Activated B cell treated with CpG ODN at 0.5 μM for 24 hours (primary cell): ENCODE measurements around the gene KIF5C. TPM values are rescaled to one million over a fixed set of nuclear protein-coding genes. Genes with fewer than 3 reads are reported as not detected.

Source experiments
- ATAC-seq: fragments of 200-7000 bp; cut with Tn5 transposase; one replicate; pipeline ENCODE4 v1.10.0; 2021; ENCODE audit warnings: low read depth, mild to moderate bottlenecking, moderate library complexity
- CTCF ChIA-PET: fragments of 350-600 bp; sonication (Branson Sonifier 250); formaldehyde crosslinking; loops from one replicate; lab custom pipeline; 2021; ENCODE audit warnings: antibody characterized with exemption; lab: Charles Lee
- POLR2A ChIA-PET: fragments of 350-600 bp; sonication (Branson Sonifier 250); formaldehyde crosslinking; loops from one replicate; lab custom pipeline; 2021; ENCODE audit warnings: antibody characterized with exemption; lab: Charles Lee
- DNase-seq: peaks from one replicate; pipeline ENCODE4 v3.0.0; 2022
- H3K27ac Mint-ChIP-seq: one replicate; pipeline ENCODE4 v1.8.0; 2020; ENCODE audit warnings: mixed read lengths
- H3K27me3 Mint-ChIP-seq: one replicate; pipeline ENCODE4 v1.8.0; 2021; ENCODE audit warnings: mixed read lengths
- H3K36me3 Mint-ChIP-seq: one replicate; pipeline ENCODE4 v1.8.0; 2021; ENCODE audit warnings: low read depth, mixed read lengths
- H3K4me1 Mint-ChIP-seq: one replicate; pipeline ENCODE4 v1.8.0; 2021; ENCODE audit warnings: mixed read lengths
- H3K4me3 Mint-ChIP-seq: one replicate; pipeline ENCODE4 v1.8.0; 2020; ENCODE audit warnings: mild to moderate bottlenecking, mixed read lengths
- H3K9me3 Mint-ChIP-seq: one replicate; pipeline ENCODE4 v1.8.0; 2020; ENCODE audit warnings: mixed read lengths
- CTCF ChIP-seq: fragments of 200-600 bp; IDR thresholded peaks from one replicate; pipeline ENCODE4 v1.8.0; 2022; ENCODE audit warnings: antibody characterized with exemption, mild to moderate bottlenecking
- intact Hi-C: fragments of 100-400 bp; cut with micrococcal nuclease; formaldehyde crosslinking; loops from one replicate; pipeline ENCODE4 v1.15.1; 2024
- total RNA-seq: library from RNA; stranded (reverse); gene quantifications from 2 replicates; pipeline ENCODE4 v1.2.3, GENCODE V29; 2022

The KIF5C gene
- total RNA-seq, 1 donor from 2014 or later, result 2.6 TPM

GRCh38 chr2:148993351-148993750, 118.3 kb downstream of the KIF5C start:
- Mint-ChIP-seq H3K9me3 (no peaks in the 10 kb centered on the region), H3K4me1 (peaks cover 3% of the 10 kb centered on the region), H3K27me3 (no peaks in the 10 kb centered on the region), H3K27ac (no peak overlapping the region), H3K36me3 (no peaks in the 10 kb centered on the region), H3K4me3 (no peak overlapping the region)
- intact Hi-C loops, result loop anchor here (10.0 kb wide), 1 partner anchor 209 kb away; no protein-coding TSS in a partner anchor
- POLR2A ChIA-PET, result no interaction called here
- TF ChIP-seq CTCF, result no peak
- ATAC-seq (no peak), DNase-seq (no peak)
- CTCF ChIA-PET, result interaction anchor here (0.9 kb wide), 1 partner anchor 24 kb away, joined by 4 read pairs; no protein-coding TSS in a partner anchor

GRCh38 chr2:148994341-148994740, 119.3 kb downstream of the KIF5C start:
- no peak for TF ChIP-seq CTCF
- no peak overlapping the region for H3K4me3 Mint-ChIP-seq
- intact Hi-C loops, result loop anchor here (10.0 kb wide), 1 partner anchor 210 kb away; no protein-coding TSS in a partner anchor

GRCh38 chr2:148996805-148997204, 121.8 kb downstream of the KIF5C start:
- no peaks in the 10 kb centered on the region for H3K27me3 Mint-ChIP-seq

More at GRCh38 chr2:148994341-148994740, 119.3 kb downstream of the KIF5C start:
- DNase-seq, result no peak
- POLR2A ChIA-PET, result no interaction called here
- no peak for ATAC-seq
- H3K4me1 Mint-ChIP-seq, result peaks cover 3% of the 10 kb centered on the region
- no peaks in the 10 kb centered on the region for H3K36me3 Mint-ChIP-seq
- CTCF ChIA-PET, result no interaction called here
- no peaks in the 10 kb centered on the region for H3K9me3 Mint-ChIP-seq
- H3K27me3 Mint-ChIP-seq, result no peaks in the 10 kb centered on the region
- H3K27ac Mint-ChIP-seq, result no peak overlapping the region

GRCh38 chr2:148998165-148998830, 123.3 kb downstream of the KIF5C start:
- no peak for TF ChIP-seq CTCF
- Mint-ChIP-seq H3K9me3 (no peaks in the 10 kb centered on the region), H3K4me1 (no peaks in the 10 kb centered on the region), H3K27me3 (no peaks in the 10 kb centered on the region), H3K4me3 (no peak overlapping the region), H3K36me3 (no peaks in the 10 kb centered on the region), H3K27ac (no peak overlapping the region)
- POLR2A ChIA-PET, result no interaction called here
- ATAC-seq, result no peak
- no peak for DNase-seq
- intact Hi-C loops, result loop anchor here (10.0 kb wide), 1 partner anchor 213 kb away; no protein-coding TSS in a partner anchor
- CTCF ChIA-PET, result no interaction called here

More at GRCh38 chr2:148996805-148997204, 121.8 kb downstream of the KIF5C start:
- intact Hi-C loops, result loop anchor here (10.0 kb wide), 1 partner anchor 212 kb away; no protein-coding TSS in a partner anchor
- Mint-ChIP-seq H3K36me3 (no peaks in the 10 kb centered on the region), H3K4me1 (no peaks in the 10 kb centered on the region), H3K27ac (no peak overlapping the region), H3K4me3 (no peak overlapping the region), H3K9me3 (no peaks in the 10 kb centered on the region)
- ATAC-seq (no peak), DNase-seq (no peak)
- ChIA-PET CTCF (no interaction called here), POLR2A (no interaction called here)
- no peak for TF ChIP-seq CTCF

- POLR2A ChIA-PET, result no interaction called here
- ATAC-seq (no peak), DNase-seq (no peak)
- H3K27me3 Mint-ChIP-seq, result no peaks in the 10 kb centered on the region
- CTCF ChIA-PET, result no interaction called here
- H3K36me3 Mint-ChIP-seq, result no peaks in the 10 kb centered on the region
- no peaks in the 10 kb centered on the region for H3K9me3 Mint-ChIP-seq
- H3K4me1 Mint-ChIP-seq, result no peaks in the 10 kb centered on the region
- H3K27ac Mint-ChIP-seq, result no peak overlapping the region
- TF ChIP-seq CTCF, result no peak
- no peak overlapping the region for H3K4me3 Mint-ChIP-seq
- intact Hi-C loops, result loop anchor here (10.0 kb wide), 1 partner anchor 214 kb away; no protein-coding TSS in a partner anchor
Measured at GRCh38 chr2:148998831-148999200, 123.8 kb downstream of the KIF5C start.
